Smooth muscle cell (in vitro differentiated cells): Measurements from ENCODE around the gene MED25. TPM values are rescaled to one million over a fixed set of nuclear protein-coding genes. Genes with fewer than 3 reads are reported as not detected.

Experiments used
- DNase-seq: peaks from one replicate; lab custom pipeline; 2025; ENCODE audit not compliant: unreplicated experiment; lab: John Stamatoyannopoulos, UW
- H2AFZ ChIP-seq: fragments of 200-600 bp; sonication (generic); 2 replicates; pipeline ENCODE4 v1.6.0; 2016; ENCODE audit warnings: antibody characterized with exemption, low read depth, mild to moderate bottlenecking
- H3F3A ChIP-seq: fragments of 200-600 bp; sonication (generic); 2 replicates; pipeline ENCODE4 v1.6.0; 2017; ENCODE audit warnings: antibody characterized with exemption, low read depth
- H3K27ac ChIP-seq: fragments of 200-600 bp; sonication (generic); 2 replicates; pipeline ENCODE4 v1.5.1; 2016; ENCODE audit warnings: low read depth, mild to moderate bottlenecking
- H3K27me3 ChIP-seq: fragments of 200-600 bp; sonication (generic); 2 replicates; pipeline ENCODE4 v1.6.1; 2016; ENCODE audit warnings: low read depth, mild to moderate bottlenecking
- H3K36me3 ChIP-seq: fragments of 200-600 bp; sonication (generic); 2 replicates; pipeline ENCODE4 v1.5.1; 2016; ENCODE audit warnings: low read depth
- H3K4me1 ChIP-seq: fragments of 200-600 bp; sonication (generic); 2 replicates; pipeline ENCODE4 v1.5.1; 2016; ENCODE audit warnings: low read depth
- H3K4me2 ChIP-seq: fragments of 200-600 bp; sonication (generic); 2 replicates; pipeline ENCODE4 v1.6.0; 2016; ENCODE audit warnings: mild to moderate bottlenecking
- H3K4me3 ChIP-seq: fragments of 200-600 bp; sonication (generic); 2 replicates; pipeline ENCODE4 v1.5.1; 2016; ENCODE audit warnings: mild to moderate bottlenecking
- H3K79me2 ChIP-seq: fragments of 200-600 bp; sonication (generic); 2 replicates; pipeline ENCODE4 v1.6.0; 2016; ENCODE audit warnings: low read depth, mild to moderate bottlenecking
- H3K9ac ChIP-seq: fragments of 200-600 bp; sonication (generic); 2 replicates; pipeline ENCODE4 v1.6.0; 2016; ENCODE audit warnings: low read depth
- H3K9me3 ChIP-seq: fragments of 200-600 bp; sonication (generic); replicated peaks from 2 replicates; pipeline ENCODE4 v1.5.1; 2016; ENCODE audit warnings: low read depth
- H4K20me1 ChIP-seq: fragments of 200-600 bp; sonication (generic); 2 replicates; pipeline ENCODE4 v1.6.0; 2016; ENCODE audit warnings: low read depth
- WGBS: methylation state at CpG from one replicate; pipeline ENCODE4 v1.1.7; 2016; ENCODE audit warnings: low lambda C conversion rate; 5-methylcytosine and 5-hydroxymethylcytosine counted together
- polyA plus RNA-seq: library from polyadenylated mRNA; unstranded; fragments of >200 nt; fragmentation: Nextera tagmentation; extraction: Ambion mirVana; gene quantifications from 2 replicates; pipeline ENCODE4 v1.2.1, GENCODE V29; 2016
- total RNA-seq: library from RNA; depleted of rRNA; stranded (reverse); fragments of >200 nt; gene quantifications from 2 replicates; pipeline ENCODE4 v1.2.3, GENCODE V29; 2014
- TF ChIP-seq, protein P1 (sequence below): fragments of 200-600 bp; sonication (generic); IDR thresholded peaks from 2 replicates; pipeline ENCODE4 v1.5.1; 2017; ENCODE audit warnings: borderline replicate concordance, mild to moderate bottlenecking, antibody characterized with exemption; ENCODE audit not compliant: insufficient read depth, poor library complexity, severe bottlenecking

MED25 gene
- total and polyA plus RNA-seq, 2 experiments from 2014 or later, result 20.4 to 34.1 TPM

DNA sequence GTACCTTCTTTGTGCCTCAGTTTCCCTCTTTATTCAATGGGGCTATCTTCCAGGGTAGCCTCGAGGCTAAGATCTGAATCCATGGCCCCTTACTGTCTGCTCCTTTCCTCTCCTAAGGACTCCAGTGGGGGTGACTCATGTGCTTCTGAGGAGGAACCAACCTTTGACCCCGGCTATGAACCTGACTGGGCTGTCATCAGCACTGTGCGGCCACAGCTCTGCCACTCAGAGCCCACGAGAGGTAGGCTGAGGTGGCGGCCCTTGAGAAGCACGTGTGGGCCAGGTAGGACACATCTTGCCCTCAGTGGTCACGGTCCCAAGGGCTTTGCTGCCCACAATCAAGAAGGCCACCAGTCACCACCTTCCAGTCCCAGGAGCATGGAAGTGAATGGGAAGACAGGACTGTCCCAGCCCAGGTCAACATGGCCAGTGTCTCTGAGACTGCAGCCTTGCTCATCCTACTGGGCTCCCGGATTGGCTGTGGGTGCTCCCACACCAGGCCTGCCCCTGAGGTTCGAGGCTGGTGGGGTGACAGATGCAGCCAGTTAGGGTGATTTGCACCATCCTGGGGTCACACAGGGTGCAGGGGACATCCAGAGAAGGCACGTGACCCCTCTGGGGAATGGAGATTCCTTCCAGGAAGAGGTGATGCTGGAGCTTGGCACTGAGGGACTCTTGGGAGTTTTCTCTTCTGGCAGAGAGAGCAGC lies 62.2 kb downstream of the MED25 start:
- TF ChIP-seq, protein P1, sequence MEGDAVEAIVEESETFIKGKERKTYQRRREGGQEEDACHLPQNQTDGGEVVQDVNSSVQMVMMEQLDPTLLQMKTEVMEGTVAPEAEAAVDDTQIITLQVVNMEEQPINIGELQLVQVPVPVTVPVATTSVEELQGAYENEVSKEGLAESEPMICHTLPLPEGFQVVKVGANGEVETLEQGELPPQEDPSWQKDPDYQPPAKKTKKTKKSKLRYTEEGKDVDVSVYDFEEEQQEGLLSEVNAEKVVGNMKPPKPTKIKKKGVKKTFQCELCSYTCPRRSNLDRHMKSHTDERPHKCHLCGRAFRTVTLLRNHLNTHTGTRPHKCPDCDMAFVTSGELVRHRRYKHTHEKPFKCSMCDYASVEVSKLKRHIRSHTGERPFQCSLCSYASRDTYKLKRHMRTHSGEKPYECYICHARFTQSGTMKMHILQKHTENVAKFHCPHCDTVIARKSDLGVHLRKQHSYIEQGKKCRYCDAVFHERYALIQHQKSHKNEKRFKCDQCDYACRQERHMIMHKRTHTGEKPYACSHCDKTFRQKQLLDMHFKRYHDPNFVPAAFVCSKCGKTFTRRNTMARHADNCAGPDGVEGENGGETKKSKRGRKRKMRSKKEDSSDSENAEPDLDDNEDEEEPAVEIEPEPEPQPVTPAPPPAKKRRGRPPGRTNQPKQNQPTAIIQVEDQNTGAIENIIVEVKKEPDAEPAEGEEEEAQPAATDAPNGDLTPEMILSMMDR, result no peak

GRCh38 chr19:49881186-49881585 lies 63.1 kb downstream of the MED25 start:
- no peak overlapping the region for H3K9ac ChIP-seq

More for the DNA sequence above, 62.2 kb downstream of the MED25 start:
- no peaks in the 10 kb centered on the region for H3K27me3 ChIP-seq
- H2AFZ ChIP-seq, result no peak overlapping the region
- no peak overlapping the region for H3K9ac ChIP-seq
- H3K4me2 ChIP-seq, result no peak overlapping the region
- no peak overlapping the region for H3K27ac ChIP-seq
- H3K79me2 ChIP-seq, result peaks cover 10% of the 10 kb centered on the region
- H3K36me3 ChIP-seq, result peaks cover 5% of the 10 kb centered on the region
- DNase-seq, result no peak
- H3F3A ChIP-seq, result peaks cover 3% of the 10 kb centered on the region
- peaks cover 10% of the 10 kb centered on the region for H3K4me1 ChIP-seq
- H4K20me1 ChIP-seq, result peaks cover 5% of the 10 kb centered on the region
- no peak overlapping the region for H3K4me3 ChIP-seq
- 95% methylated on average over 10 of the region's 10 CpGs for WGBS
- no peaks in the 10 kb centered on the region for H3K9me3 ChIP-seq

DNA sequence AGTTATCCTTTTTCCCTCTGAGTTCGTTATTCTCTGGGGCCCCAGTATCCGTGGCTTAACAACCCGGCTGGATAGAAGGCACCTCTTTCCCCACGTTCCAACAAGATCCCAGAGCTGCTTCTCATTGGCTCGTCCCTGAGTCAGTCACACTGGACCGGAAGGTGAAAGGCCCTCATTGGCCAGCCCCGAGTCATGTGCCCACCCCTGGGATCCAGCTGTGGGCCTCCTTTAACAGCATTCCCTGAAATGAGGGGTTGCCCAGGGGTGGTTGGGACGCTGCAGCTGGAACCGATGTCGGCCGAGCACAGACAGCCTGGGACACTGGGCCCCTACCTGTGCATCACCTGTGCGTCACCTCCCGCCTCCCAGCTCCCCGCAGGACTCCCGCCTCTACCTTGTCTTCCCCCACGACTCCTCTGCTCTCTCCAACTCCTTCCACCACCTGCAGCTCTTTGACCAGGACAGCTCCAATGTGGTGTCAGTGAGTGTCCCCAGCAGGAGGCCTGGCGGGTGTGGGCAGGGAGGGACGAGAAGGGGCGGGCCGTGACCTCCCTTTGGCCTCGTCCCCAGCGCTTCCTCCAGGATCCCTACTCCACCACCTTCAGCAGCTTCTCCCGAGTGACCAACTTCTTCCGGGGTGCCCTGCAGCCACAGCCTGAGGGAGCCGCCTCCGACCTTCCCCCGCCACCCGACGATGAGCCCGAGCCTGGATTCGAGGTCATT lies 63.7 kb downstream of the MED25 start:
- no peak for DNase-seq

More at GRCh38 chr19:49881186-49881585, 63.1 kb downstream of the MED25 start:
- H4K20me1 ChIP-seq, result peaks cover 5% of the 10 kb centered on the region
- H3K27me3 ChIP-seq, result no peaks in the 10 kb centered on the region
- no peak overlapping the region for H2AFZ ChIP-seq
- WGBS, result 97% methylated on average over 17 of the region's 17 CpGs
- H3K27ac ChIP-seq, result no peak overlapping the region
- peaks cover 5% of the 10 kb centered on the region for H3K36me3 ChIP-seq
- peaks cover 2% of the 10 kb centered on the region for H3K79me2 ChIP-seq
- no peak overlapping the region for H3K4me2 ChIP-seq
- no peak for DNase-seq
- peaks cover 3% of the 10 kb centered on the region for H3F3A ChIP-seq
- peaks cover 5% of the 10 kb centered on the region for H3K4me1 ChIP-seq
- TF ChIP-seq, protein P1, result no peak
- H3K4me3 ChIP-seq, result no peak overlapping the region
- no peaks in the 10 kb centered on the region for H3K9me3 ChIP-seq

More for the DNA sequence above, 63.7 kb downstream of the MED25 start:
- Histone ChIP-seq H3K4me2 (no peak overlapping the region), H3F3A (peaks cover 3% of the 10 kb centered on the region), H3K4me3 (no peak overlapping the region), H4K20me1 (peaks cover 5% of the 10 kb centered on the region), H3K4me1 (peaks cover 5% of the 10 kb centered on the region), H3K36me3 (peaks cover 5% of the 10 kb centered on the region), H2AFZ (no peak overlapping the region), H3K9me3 (no peaks in the 10 kb centered on the region), H3K79me2 (no peaks in the 10 kb centered on the region), H3K27ac (no peak overlapping the region), H3K9ac (no peak overlapping the region), H3K27me3 (no peaks in the 10 kb centered on the region)
- WGBS, result 95% methylated on average over 31 of the region's 31 CpGs
- TF ChIP-seq, protein P1, result no peak
